ENCODE measurements around the gene PCSK2.

DNA sequence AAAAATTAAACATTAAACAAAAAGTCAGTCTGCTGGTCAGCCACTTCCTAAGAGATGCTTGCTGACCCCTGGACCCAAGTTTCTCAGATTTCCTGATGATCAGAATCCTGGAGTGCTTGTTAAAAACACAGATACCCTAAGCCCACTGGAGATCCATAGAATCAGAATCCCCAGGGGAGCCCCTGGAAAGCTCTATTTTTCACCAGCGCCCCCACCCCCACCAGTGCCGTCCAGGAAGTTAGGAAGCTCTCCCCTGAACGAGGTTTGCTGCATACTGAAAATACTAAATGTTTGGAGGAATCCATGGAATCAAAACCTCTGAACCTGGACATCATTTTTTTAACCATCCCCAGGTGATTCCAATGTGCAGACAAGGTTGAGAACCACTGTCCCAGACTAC is 235.1 kb downstream of the PCSK2 start:
- TF ChIP-seq CTCF (IDR thresholded peaks at IDR 0.05 in 8 of 11, conservative IDR thresholded peaks at IDR 0.05 in 3 of 11) (no peak), POLR2A (IDR thresholded peaks at IDR 0.05) (no peak)

All from spleen (tissue), 7 donors.